Endodermal cell (in vitro differentiated cells): ENCODE data around the gene L1CAM. TPM values are rescaled to one million over a fixed set of nuclear protein-coding genes. Genes with fewer than 3 reads are reported as not detected.

Experiments
- DNase-seq: peaks from one replicate; pipeline ENCODE4 v3.0.0-alpha.2; 2017
- H3K27ac ChIP-seq: 2 replicates; pipeline ENCODE4 v1.5.1; 2013; ENCODE audit warnings: mild to moderate bottlenecking, low read depth, low read length, moderate library complexity
- H3K27me3 ChIP-seq: 2 replicates; pipeline ENCODE4 v1.6.1; 2013; ENCODE audit warnings: mild to moderate bottlenecking, low read length, moderate library complexity; ENCODE audit not compliant: insufficient read depth, control insufficient read depth, poor library complexity, severe bottlenecking
- H3K36me3 ChIP-seq: 2 replicates; pipeline ENCODE4 v1.7.0; 2013; ENCODE audit warnings: mild to moderate bottlenecking, low read length, moderate library complexity; ENCODE audit not compliant: control insufficient read depth, insufficient read depth
- H3K4me1 ChIP-seq: one replicate; pipeline ENCODE4 v1.7.0; 2013; ENCODE audit warnings: low read length; ENCODE audit not compliant: control insufficient read depth, insufficient read depth
- H3K4me3 ChIP-seq: 2 replicates; pipeline ENCODE4 v1.5.1; 2013; ENCODE audit warnings: mild to moderate bottlenecking, low read length, moderate library complexity
- H3K9ac ChIP-seq: 2 replicates; pipeline ENCODE4 v1.6.1; 2013; ENCODE audit warnings: mild to moderate bottlenecking, low read length, moderate library complexity; ENCODE audit not compliant: poor library complexity, severe bottlenecking; ENCODE audit errors: extremely low read depth
- H3K9me3 ChIP-seq: 2 replicates; pipeline ENCODE4 v1.6.1; 2013; ENCODE audit warnings: mild to moderate bottlenecking, low read length, moderate library complexity; ENCODE audit not compliant: control insufficient read depth
- H3K27ac Mint-ChIP-seq: 2 replicates; pipeline ENCODE4 v1.8.0; 2020; ENCODE audit warnings: mixed read lengths
- H3K27me3 Mint-ChIP-seq: 2 replicates; pipeline ENCODE4 v1.8.0; 2021; ENCODE audit warnings: mild to moderate bottlenecking, mixed read lengths; ENCODE audit not compliant: insufficient read depth
- H3K36me3 Mint-ChIP-seq: 2 replicates; pipeline ENCODE4 v1.8.0; 2020; ENCODE audit warnings: low read depth, mixed read lengths
- H3K4me1 Mint-ChIP-seq: 2 replicates; pipeline ENCODE4 v1.8.0; 2020; ENCODE audit warnings: mixed read lengths
- H3K4me3 Mint-ChIP-seq: 2 replicates; pipeline ENCODE4 v1.8.0; 2020; ENCODE audit warnings: mild to moderate bottlenecking, moderate library complexity, mixed read lengths
- H3K9me3 Mint-ChIP-seq: 2 replicates; pipeline ENCODE4 v1.8.0; 2020; ENCODE audit warnings: mild to moderate bottlenecking, mixed read lengths
- CTCF ChIP-seq: fragments of 200-600 bp; sonication (generic); conservative IDR thresholded peaks from 2 replicates; pipeline ENCODE4 v1.5.0; 2021; ENCODE audit warnings: antibody characterized with exemption, mild to moderate bottlenecking
- WGBS, 2 experiments: methylation state at CpG; one replicate each; pipeline versions ENCODE4 v1.1.5 to v1.1.7; 2013; ENCODE audit warnings: missing lambda C conversion rate in 2 of 2, mixed read lengths in 1 of 2; ENCODE audit not compliant: insufficient coverage in 1 of 2, insufficient read length in 1 of 2; 5-methylcytosine and 5-hydroxymethylcytosine counted together
- total RNA-seq, 2 donors: library from RNA; stranded (reverse); fragmentation: NEBNext Ultra II Directional in 1 of 2; extraction: Animal tissue kit (Norgen Biotek cat#: 25700) in 1 of 2; gene quantifications; 2 replicates in 1 of 2; 3 replicates in 1 of 2; pipeline ENCODE4 v1.2.1, GENCODE V29; 2021

The L1CAM gene
- total RNA-seq, 2 donors from 2014 or later = 7.5 to 29.0 TPM

GRCh38 chrX:153924149-153924861 is 38.3 kb upstream of the L1CAM start:
- no peaks in the 10 kb centered on the region for H3K9me3 ChIP-seq
- no peaks in the 10 kb centered on the region for H3K4me1 ChIP-seq
- TF ChIP-seq CTCF = peak; percentile 47
- H3K27me3 ChIP-seq = no peaks in the 10 kb centered on the region
- no peak overlapping the region for H3K27ac Mint-ChIP-seq
- no peaks in the 10 kb centered on the region for H3K27me3 Mint-ChIP-seq
- peak overlapping the region; percentile 71 for H3K4me3 Mint-ChIP-seq
- DNase-seq = no peak
- peaks cover 6% of the 10 kb centered on the region for H3K4me1 Mint-ChIP-seq
- H3K4me3 ChIP-seq = no peak overlapping the region
- H3K9ac ChIP-seq = no peak overlapping the region
- WGBS, 2 experiments = 65 to 75% methylated on average over 8 to 14 of the region's 14 CpGs
- H3K27ac ChIP-seq = no peak overlapping the region
- peaks cover 9% of the 10 kb centered on the region for H3K36me3 Mint-ChIP-seq
- H3K36me3 ChIP-seq = no peaks in the 10 kb centered on the region
- peaks cover 67% of the 10 kb centered on the region for H3K9me3 Mint-ChIP-seq

DNA sequence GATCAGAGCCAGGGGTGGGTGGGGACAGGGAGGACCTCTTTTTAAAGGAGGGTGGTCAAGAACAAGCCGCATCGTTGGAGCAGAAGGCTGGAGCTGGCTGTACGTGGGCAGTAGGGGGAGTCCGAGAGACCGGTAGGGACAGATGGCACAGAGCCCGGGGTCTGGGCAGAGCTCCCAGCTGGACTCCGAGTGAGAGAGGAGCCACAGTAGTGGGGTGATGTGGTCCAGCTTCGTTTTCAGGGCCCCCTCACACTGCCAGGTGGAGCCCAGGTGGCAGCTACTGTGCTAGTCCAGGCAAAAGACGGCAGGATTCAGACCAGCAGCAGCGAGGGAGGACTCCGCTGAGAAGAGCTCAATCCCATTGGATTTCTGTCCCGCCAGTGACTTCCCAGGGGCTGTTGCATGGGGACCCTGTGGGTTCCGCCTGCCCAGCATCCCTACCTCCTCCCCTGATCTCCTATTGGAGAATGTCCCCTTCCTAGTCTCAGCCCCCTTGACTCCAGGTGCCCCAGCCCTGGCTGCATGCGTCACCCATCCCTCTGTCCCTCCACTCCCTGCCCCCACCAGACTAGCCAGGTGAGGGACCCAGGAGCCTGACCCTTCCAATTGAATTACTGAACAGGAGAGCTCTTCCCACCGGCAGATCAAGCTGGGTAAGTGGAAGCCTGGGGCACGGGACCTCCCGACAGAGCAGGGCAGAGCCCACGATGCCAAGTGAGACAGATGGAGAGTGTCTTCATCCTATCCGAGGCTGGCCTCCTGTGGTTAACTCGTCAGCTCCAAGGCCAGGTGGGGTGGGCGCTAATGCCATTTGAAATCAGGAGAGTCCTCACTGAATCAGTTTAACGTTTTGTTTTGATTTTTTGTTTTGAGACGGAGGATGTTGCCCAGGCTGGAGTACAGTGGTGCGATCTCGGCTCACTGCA is 37.2 kb upstream of the L1CAM start:
- no peak overlapping the region for H3K4me3 Mint-ChIP-seq
- Histone ChIP-seq H3K27ac (no peak overlapping the region), H3K4me1 (no peaks in the 10 kb centered on the region), H3K36me3 (no peaks in the 10 kb centered on the region), H3K4me3 (no peak overlapping the region), H3K9me3 (no peaks in the 10 kb centered on the region), H3K9ac (no peak overlapping the region), H3K27me3 (no peaks in the 10 kb centered on the region)
- 84 to 88% methylated on average over 6 to 23 of the region's 25 CpGs for WGBS, 2 experiments
- DNase-seq = no peak
- H3K36me3 Mint-ChIP-seq = peaks cover 16% of the 10 kb centered on the region
- peaks cover 71% of the 10 kb centered on the region for H3K9me3 Mint-ChIP-seq
- H3K27me3 Mint-ChIP-seq = no peaks in the 10 kb centered on the region
- peak; percentile 50 for TF ChIP-seq CTCF
- no peak overlapping the region for H3K27ac Mint-ChIP-seq
- peaks cover 4% of the 10 kb centered on the region for H3K4me1 Mint-ChIP-seq

DNA sequence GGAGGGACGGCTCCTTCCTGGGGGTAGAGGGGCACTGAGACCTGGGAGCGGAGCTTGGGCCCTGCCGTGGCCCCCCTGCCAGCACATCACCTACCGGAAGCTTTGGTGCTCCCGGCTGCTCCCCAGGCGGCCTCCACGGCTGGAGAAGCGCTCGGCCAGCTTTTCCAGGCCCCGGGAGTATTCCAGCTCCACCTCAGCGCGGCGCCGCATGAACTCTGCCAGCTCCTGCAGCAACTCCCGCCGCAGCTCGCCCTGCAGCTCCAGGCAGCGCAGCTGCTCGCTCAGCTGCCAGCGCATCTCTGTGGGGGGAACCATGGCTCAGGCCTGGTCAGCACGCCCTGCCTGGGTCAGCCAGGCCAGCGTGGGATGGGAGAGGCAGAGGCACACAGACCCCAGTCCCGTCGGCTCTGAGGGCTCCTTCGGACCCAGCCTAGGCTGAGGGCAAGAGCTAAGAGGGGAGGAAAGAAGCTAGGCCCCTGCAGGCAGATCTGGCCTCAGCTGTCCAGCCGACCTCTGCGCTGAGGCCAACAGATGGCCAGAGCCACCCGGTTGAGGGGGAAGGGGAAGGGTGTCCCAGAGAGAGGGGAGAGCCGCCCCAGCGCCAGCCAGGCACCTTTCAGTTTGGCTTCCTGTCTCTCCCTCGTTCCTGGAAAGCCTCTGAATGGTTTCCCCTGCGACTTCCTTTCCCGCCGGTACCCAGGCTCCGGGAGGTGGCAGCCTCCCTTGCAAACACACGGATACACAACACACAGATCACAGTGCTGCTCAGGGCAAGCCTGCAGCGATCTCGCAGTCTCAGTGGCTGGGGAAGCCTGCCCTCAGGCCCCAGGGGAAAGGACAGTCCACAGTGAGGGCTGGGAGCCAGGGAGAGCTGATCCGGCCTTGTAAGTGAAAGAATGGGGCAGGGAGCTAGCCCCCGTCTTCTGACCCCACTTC is 35.8 kb upstream of the L1CAM start:
- no peaks in the 10 kb centered on the region for H3K27me3 Mint-ChIP-seq
- H3K9ac ChIP-seq = no peak overlapping the region
- no peaks in the 10 kb centered on the region for H3K4me1 ChIP-seq
- no peak overlapping the region for H3K27ac ChIP-seq
- H3K4me3 ChIP-seq = no peak overlapping the region
- H3K36me3 Mint-ChIP-seq = peaks cover 24% of the 10 kb centered on the region
- H3K27ac Mint-ChIP-seq = no peak overlapping the region
- WGBS, 2 experiments = 88 to 93% methylated on average over 3 to 37 of the region's 40 CpGs
- TF ChIP-seq CTCF = no peak
- H3K4me3 Mint-ChIP-seq = no peak overlapping the region
- H3K36me3 ChIP-seq = no peaks in the 10 kb centered on the region
- peaks cover 4% of the 10 kb centered on the region for H3K4me1 Mint-ChIP-seq
- peaks cover 69% of the 10 kb centered on the region for H3K9me3 Mint-ChIP-seq
- H3K27me3 ChIP-seq = no peaks in the 10 kb centered on the region
- no peaks in the 10 kb centered on the region for H3K9me3 ChIP-seq
- DNase-seq = no peak
